Brain microvascular endothelial cell (primary cell): ENCODE data around the gene BOC.

Experiments used
- DNase-seq: peaks from one replicate; pipeline ENCODE4 v3.0.0-alpha.2; 2020
- H3K27ac ChIP-seq: fragments of 250-450 bp; sonication (Bioruptor Pico); 2 replicates; pipeline ENCODE4 v1.5.1; 2020; ENCODE audit warnings: mild to moderate bottlenecking, moderate library complexity
- H3K27me3 ChIP-seq: fragments of 250-450 bp; sonication (Bioruptor Pico); replicated peaks from 2 replicates; pipeline ENCODE4 v1.5.1; 2020; ENCODE audit warnings: mild to moderate bottlenecking
- H3K36me3 ChIP-seq: fragments of 250-450 bp; sonication (Bioruptor Pico); replicated peaks from 2 replicates; pipeline ENCODE4 v1.5.1; 2020; ENCODE audit warnings: mild to moderate bottlenecking
- H3K4me3 ChIP-seq: 2 replicates; pipeline ENCODE4 v1.5.1; 2011; ENCODE audit warnings: low read depth, mild to moderate bottlenecking, control low read depth, low read length, moderate library complexity
- in situ Hi-C: cut with HindIII; loops from 2 replicates; pipeline ENCODE4 v1.10.0; 2017; ENCODE audit warnings: low sequenced_read_pairs, low pct_ligation_motif_present
- TF ChIP-seq, protein P1 (sequence below): IDR thresholded peaks from 2 replicates; pipeline ENCODE4 v1.5.1; 2011; ENCODE audit warnings: low read depth, mild to moderate bottlenecking, moderate library complexity, low read length, control low read depth, inconsistent platforms; ENCODE audit errors: missing control alignments

The BOC gene

DNA sequence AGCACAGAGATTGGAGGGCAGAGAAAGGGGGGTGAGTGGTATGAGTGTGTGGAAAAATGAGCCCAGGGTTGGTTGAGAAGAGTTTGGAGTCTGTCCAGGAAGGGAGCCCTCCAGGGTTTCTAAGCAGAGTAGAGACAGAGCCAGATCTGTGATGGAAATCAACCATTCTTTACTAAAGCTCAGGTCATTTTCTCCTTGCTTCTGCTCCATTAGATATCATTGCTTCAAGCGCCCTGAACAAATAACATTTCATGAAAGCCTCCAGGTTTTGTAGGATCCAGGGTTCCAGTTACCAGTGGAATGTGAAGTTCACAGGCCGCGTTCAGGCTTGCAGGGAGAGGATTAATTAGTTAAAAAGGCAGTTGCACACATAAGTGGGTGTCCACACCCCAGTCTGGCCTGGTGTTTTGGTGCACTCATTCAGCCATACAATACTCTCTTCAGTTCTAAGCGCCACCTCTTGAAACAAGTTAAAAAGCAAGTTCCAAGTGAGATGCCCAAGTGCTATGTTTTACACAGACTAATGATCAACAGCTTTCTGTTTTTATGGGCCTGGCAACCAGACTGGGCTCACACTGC lies 16.4 kb upstream of the BOC start:
- Histone ChIP-seq H3K27me3 (no peaks in the 10 kb centered on the region), H3K4me3 (no peak overlapping the region), H3K36me3 (no peaks in the 10 kb centered on the region), H3K27ac (no peak overlapping the region)
- DNase-seq: no peak
- TF ChIP-seq, protein P1, sequence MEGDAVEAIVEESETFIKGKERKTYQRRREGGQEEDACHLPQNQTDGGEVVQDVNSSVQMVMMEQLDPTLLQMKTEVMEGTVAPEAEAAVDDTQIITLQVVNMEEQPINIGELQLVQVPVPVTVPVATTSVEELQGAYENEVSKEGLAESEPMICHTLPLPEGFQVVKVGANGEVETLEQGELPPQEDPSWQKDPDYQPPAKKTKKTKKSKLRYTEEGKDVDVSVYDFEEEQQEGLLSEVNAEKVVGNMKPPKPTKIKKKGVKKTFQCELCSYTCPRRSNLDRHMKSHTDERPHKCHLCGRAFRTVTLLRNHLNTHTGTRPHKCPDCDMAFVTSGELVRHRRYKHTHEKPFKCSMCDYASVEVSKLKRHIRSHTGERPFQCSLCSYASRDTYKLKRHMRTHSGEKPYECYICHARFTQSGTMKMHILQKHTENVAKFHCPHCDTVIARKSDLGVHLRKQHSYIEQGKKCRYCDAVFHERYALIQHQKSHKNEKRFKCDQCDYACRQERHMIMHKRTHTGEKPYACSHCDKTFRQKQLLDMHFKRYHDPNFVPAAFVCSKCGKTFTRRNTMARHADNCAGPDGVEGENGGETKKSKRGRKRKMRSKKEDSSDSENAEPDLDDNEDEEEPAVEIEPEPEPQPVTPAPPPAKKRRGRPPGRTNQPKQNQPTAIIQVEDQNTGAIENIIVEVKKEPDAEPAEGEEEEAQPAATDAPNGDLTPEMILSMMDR: no peak
- in situ Hi-C loops: no loop called here

DNA sequence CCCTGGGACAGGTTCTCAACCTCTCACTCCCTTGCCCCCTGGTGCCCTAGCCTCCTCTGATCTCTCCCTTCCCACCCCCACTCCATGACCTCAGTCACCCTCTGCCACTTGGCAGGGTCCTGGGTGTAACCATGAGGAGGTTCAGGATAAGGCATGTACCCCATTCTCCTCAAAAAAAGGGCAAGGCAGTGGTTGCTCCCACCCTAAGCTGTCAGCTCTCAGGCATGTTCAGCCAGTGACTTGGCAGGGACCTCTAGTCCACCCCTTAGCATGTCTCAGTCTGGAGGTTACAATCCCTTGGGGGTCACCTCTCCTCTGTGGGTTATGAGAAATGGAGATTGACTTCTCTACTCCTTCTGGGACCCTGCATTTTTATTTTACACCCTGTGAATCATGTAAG lies 11.0 kb upstream of the BOC start:
- no peak for DNase-seq
- in situ Hi-C loops: no loop called here
- H3K4me3 ChIP-seq: no peak overlapping the region

DNA sequence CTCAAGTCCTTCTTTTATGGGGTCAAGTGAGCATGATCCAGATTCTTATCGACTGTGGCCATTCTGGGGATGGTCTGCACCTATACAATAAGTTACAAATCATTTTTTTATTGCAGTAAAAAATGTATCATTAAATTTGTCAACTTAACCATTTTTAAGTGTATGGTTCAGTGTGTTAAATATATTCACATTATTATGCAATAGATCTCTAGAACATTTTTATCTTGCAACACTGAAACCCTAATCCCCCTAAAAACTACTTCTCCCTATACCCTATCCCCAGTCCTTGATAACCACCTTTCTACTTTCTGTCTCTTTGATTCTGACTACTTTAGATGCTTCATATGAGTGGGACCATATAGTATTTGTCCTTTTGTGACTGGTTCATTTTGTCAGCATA lies 10.4 kb upstream of the BOC start:
- no peaks in the 10 kb centered on the region for H3K36me3 ChIP-seq
- TF ChIP-seq, protein P1: no peak
- DNase-seq: no peak
- in situ Hi-C loops: no loop called here
- no peak overlapping the region for H3K4me3 ChIP-seq
- H3K27me3 ChIP-seq: no peaks in the 10 kb centered on the region
- no peak overlapping the region for H3K27ac ChIP-seq

More for the DNA sequence above, 11.0 kb upstream of the BOC start:
- TF ChIP-seq, protein P1: no peak
- Histone ChIP-seq H3K36me3 (no peaks in the 10 kb centered on the region), H3K27me3 (no peaks in the 10 kb centered on the region), H3K27ac (no peak overlapping the region)

DNA sequence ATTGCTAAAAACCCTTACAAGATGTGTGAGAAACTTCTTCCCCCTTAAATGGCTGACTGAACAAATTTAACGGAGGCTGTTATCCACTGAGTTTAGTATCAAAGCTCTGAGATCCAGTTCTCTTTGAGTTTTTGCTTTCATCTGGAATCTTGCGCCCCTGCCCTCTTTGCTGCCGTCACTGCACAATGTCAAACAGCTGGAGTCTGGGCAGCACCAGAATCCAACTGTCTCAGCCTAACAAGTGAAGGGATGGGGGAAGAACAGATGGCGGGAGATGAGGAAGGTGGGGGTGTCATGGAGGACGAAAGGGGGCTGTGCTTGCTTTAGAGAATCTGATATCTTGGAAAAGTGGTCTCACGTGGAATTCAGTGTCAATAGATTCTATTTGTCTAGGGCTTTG lies 7.0 kb upstream of the BOC start:
- in situ Hi-C loops: no loop called here

DNA sequence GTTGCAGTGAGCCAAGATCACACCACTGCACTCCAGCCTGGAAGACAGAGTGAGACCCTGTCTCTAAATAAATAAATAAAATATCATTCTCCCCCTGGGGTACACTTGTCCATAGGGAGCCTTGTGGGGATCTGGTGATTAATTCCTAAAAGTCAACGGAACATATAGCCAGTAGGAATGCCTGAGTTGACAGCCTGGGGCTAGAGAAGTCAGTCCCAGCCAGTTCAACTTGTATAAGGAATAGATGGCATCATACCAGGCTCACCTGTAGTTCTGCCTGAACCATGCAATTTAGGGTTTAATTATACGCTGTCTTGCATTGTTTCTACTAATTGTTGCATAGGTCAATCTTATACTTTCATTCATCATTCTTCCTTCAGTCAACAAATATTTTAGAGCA lies 5.9 kb upstream of the BOC start:
- in situ Hi-C loops: no loop called here
- no peak for DNase-seq
- TF ChIP-seq, protein P1: no peak
- H3K4me3 ChIP-seq: no peak overlapping the region
- no peaks in the 10 kb centered on the region for H3K36me3 ChIP-seq
- H3K27me3 ChIP-seq: no peaks in the 10 kb centered on the region
- H3K27ac ChIP-seq: no peak overlapping the region

More for the DNA sequence above, 7.0 kb upstream of the BOC start:
- H3K27ac ChIP-seq: no peak overlapping the region
- H3K36me3 ChIP-seq: no peaks in the 10 kb centered on the region
- H3K4me3 ChIP-seq: no peak overlapping the region
- no peaks in the 10 kb centered on the region for H3K27me3 ChIP-seq
- TF ChIP-seq, protein P1: no peak
- DNase-seq: no peak

DNA sequence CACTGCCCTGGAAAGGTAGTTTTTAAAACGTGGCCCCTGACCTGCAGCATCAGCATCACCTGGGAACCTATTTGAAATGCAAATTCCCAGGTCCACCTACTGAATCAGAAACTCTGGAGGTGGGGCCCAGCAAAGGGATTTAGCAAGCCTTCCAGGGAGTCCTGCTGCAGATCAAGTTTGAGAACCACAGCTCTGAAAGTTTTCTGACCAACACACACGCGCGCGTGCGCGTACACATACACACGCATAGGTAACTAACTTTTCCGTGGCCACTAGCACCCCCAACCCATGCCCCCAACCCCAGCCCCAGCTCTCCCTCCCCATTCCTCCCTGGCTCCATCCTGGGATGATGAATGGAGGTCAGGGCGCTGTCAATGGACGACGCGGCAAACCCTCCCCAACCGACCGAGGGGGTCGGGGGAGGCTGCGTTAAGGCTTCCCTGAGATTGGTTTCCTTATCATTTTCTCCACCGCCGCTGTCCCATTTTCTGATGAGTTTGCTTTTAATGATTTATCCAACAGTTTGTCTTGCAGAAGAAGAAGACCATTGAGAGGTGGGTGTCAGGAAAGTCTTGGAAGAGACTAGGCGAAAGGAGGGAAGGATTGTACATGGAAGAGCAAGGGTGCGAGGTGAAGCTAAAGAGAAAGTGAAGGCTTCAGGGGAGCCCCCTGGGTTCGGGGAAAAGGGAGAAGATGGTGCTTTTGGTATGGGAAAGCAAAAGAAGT lies 590 bp upstream of the BOC start:
- Histone ChIP-seq H3K4me3 (peak overlapping the region; percentile 81), H3K27ac (no peak overlapping the region), H3K36me3 (no peaks in the 10 kb centered on the region), H3K27me3 (no peaks in the 10 kb centered on the region)
- TF ChIP-seq, protein P1: no peak
- no peak for DNase-seq
- in situ Hi-C loops: no loop called here
